GM12875 (cell line): Measurements from ENCODE around the gene PRM3.

ENCODE experiments used
- H3K4me3 ChIP-seq: one replicate; pipeline ENCODE4 v1.5.1; 2011; ENCODE audit warnings: low read depth, low read length, control low read depth
- TF ChIP-seq, protein P1 (sequence below): IDR thresholded peaks from 2 replicates; pipeline ENCODE4 v1.5.1; 2011; ENCODE audit warnings: low read depth, mild to moderate bottlenecking, control low read depth, inconsistent platforms, low read length, moderate library complexity, borderline replicate concordance; ENCODE audit not compliant: insufficient read depth

PRM3 gene

DNA sequence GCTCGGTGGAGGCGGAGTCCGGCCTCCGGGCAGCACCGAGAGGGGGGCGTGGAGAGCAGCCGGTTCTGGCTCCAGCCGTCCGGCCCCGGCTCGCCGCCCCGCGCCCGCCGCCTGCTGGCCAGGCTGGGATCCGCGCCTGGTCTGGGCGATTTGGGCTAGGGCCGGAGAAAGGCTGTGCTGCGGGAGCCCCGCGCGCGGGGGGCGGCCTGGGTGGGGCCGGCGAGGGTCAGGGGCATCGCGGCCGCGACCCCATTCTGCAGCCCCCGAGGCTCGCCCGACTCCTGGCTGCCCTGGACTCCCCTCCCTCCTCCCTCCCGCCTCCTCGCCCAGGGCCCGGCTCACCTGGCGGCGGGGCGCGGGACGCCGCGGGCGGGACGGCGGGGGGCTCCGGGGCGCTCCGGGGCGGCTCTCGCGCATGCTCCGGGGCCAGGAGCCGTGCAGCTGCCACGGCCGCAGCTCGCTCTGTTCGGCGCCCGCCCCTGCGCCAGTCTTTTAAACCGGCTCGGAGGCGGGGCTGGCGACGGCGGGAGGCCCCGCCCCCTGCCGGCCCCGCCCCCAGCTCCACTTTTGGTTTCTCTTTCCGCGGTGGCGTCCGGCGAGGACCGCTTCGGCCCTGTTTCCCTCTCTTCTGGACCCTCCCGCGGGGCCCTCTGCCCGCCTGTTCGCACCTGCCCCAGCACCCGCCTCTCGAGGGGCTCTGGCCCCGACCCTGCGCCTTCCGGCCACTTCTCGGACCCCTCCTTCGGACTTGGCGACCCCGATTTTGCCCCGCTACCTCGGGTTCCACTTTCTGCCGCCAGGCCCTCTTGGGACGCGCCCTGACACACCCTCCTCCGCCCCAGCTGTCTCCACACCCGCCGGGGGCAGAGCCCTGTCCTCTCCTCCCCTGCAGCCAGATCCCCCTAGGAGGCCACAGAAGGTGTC is 17.4 kb downstream of the PRM3 start, which contains the start of gene SOCS1:
Gene SOCS1, minus strand, starts transcription at position 468 of the 924 bp plus-strand sequence. CDS start 726 bp downstream, outside the sequence.
- TF ChIP-seq, protein P1, sequence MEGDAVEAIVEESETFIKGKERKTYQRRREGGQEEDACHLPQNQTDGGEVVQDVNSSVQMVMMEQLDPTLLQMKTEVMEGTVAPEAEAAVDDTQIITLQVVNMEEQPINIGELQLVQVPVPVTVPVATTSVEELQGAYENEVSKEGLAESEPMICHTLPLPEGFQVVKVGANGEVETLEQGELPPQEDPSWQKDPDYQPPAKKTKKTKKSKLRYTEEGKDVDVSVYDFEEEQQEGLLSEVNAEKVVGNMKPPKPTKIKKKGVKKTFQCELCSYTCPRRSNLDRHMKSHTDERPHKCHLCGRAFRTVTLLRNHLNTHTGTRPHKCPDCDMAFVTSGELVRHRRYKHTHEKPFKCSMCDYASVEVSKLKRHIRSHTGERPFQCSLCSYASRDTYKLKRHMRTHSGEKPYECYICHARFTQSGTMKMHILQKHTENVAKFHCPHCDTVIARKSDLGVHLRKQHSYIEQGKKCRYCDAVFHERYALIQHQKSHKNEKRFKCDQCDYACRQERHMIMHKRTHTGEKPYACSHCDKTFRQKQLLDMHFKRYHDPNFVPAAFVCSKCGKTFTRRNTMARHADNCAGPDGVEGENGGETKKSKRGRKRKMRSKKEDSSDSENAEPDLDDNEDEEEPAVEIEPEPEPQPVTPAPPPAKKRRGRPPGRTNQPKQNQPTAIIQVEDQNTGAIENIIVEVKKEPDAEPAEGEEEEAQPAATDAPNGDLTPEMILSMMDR: peak; percentile 91
- peak within 1 kb of the TSS; percentile 75 for H3K4me3 ChIP-seq

DNA sequence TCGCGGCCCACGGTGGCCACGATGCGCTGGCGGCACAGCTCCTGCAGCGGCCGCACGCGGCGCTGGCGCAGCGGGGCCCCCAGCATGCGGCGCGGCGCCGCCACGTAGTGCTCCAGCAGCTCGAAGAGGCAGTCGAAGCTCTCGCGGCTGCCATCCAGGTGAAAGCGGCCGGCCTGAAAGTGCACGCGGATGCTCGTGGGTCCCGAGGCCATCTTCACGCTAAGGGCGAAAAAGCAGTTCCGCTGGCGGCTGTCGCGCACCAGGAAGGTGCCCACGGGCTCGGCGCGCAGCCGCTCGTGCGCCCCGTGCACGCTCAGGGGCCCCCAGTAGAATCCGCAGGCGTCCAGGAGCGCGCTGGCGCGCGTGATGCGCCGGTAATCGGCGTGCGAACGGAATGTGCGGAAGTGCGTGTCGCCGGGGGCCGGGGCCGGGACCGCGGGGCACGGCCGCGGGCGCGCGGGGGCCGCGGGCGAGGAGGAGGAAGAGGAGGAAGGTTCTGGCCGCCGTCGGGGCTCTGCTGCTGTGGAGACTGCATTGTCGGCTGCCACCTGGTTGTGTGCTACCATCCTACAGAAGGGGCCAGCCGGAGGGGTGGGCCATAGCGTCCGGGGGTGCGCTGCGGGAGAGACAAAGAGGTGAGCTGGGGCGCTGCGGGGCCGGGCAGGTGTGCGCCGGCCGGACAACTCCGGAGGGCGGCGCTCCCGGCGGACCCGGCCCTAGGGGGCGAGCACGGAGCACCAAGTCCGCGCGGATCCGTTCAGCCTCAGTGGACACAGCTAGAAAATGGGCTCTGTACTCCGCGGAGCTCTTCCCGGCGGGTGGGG is 18.3 kb downstream of the PRM3 start:
- TF ChIP-seq, protein P1: peak; percentile 59
- H3K4me3 ChIP-seq: peak overlapping the region; percentile 69

DNA sequence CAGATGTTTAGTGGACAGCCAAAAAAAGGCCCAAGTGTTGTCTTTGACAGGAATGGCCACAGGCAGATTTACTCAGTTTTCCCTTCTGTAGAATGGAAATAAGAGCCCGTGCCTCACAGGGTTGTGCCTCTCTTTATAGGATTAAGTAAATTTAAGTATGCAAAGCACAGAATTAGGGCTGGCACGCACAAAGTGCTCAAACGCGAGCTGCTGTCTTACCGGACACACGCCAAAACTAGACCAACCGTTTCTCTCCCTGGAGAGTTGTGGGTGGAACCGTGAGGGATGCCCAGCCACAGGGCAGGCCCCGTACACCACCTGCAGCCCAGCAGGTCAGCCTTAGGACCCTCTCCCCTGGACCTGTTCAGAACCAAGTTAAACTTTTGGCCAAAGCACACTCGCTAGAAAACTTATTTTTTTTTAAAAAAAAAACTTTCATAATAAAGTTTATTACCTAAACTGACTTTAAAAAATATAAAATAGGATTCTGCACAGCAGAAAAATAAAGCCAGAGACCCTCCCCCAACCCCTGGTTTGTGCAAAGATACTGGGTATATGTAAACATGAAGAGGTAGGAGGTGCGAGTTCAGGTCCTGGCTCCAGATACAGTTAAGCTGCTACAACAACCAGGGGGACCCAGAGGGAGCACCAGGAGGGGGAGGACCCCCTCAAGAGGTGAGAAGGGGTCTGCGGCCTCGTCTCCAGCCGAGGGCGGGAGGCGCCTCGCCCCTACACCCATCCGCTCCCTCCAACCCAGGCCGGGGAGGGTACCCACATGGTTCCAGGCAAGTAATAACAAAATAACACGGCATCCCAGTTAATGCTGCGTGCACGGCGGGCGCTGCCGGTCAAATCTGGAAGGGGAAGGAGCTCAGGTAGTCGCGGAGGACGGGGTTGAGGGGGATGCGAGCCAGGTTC is 19.2 kb downstream of the PRM3 start:
- H3K4me3 ChIP-seq: peak overlapping the region; percentile 69
- TF ChIP-seq, protein P1: no peak

DNA sequence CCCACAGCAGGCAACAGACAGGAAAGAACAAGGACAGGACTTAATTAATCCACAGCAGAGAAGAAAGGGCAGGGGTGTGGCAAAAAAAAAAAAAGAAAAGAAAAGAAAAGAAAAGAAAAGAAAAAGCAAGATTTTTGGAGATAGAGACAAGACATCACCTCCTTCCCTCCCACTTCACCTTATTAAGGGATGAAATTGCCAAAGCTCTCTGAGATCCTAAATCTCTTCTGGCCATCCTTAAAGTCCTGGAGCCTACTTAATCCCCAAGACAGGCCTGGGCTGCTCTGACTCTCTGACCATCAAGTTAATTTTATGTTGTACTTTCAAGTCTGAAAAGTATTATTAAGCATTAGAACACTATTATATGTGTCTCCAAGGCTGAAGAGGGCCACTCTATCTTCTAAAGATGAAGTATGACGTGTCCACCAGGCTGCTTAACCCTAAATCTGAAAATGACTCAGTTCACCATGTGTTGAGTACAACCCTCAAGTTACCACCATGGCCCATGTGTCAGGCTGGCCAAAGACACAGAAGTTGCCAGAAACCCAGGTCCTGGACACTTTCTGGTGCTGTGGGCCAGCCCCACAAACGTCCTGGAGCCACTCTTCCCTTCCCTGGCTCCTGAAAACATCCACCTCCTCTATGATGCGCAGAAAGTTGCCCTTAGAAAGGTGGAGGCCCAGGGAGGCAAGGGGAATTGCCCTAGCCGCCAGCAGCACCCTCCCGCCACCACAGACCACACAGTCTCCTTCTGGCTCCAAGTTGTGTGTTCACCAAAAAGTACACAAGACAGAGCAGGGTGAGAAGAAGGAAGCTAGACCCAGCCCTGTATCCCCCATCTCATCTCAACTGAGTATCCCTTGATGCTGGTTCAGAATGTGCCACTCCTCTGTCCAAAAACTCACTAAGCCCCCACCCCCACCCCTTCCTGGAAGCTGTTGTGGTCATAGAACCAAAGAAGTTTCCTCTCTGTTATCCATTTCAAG is 20.1 kb downstream of the PRM3 start:
- TF ChIP-seq, protein P1: no peak
- peak overlapping the region; percentile 69 for H3K4me3 ChIP-seq

DNA sequence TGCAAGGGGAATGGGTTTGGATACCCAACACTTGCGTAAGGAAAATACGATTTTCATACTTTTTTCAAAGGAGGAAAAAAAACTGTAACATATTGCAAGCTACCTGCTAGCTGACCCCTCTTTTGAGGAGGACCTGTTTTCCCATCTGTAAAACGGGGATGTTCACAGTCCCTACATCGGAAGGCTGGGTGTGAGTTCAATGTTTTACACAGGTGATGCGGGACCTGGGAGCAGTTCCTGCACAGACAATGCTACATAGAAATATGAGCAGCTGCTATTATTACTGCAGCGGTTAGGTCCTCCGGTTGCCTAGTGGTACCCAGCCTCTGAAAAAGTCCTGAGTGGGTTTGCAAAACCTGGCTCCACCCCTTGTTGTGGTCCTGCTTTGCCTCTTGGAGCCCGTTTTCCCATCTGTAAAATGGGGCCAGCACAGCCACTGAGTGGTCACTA is 20.9 kb downstream of the PRM3 start:
- no peak overlapping the region for H3K4me3 ChIP-seq
- TF ChIP-seq, protein P1: no peak
